Smooth muscle cell (in vitro differentiated cells): Measurements from ENCODE around the gene DOCK1. TPM values are rescaled to one million over a fixed set of nuclear protein-coding genes. Genes with fewer than 3 reads are reported as not detected.

Source experiments
- DNase-seq: peaks from one replicate; lab custom pipeline; 2025; ENCODE audit not compliant: unreplicated experiment; lab: John Stamatoyannopoulos, UW
- H2AFZ ChIP-seq: fragments of 200-600 bp; sonication (generic); 2 replicates; pipeline ENCODE4 v1.6.0; 2016; ENCODE audit warnings: antibody characterized with exemption, low read depth, mild to moderate bottlenecking
- H3F3A ChIP-seq: fragments of 200-600 bp; sonication (generic); 2 replicates; pipeline ENCODE4 v1.6.0; 2017; ENCODE audit warnings: antibody characterized with exemption, low read depth
- H3K27ac ChIP-seq: fragments of 200-600 bp; sonication (generic); 2 replicates; pipeline ENCODE4 v1.5.1; 2016; ENCODE audit warnings: low read depth, mild to moderate bottlenecking
- H3K27me3 ChIP-seq: fragments of 200-600 bp; sonication (generic); 2 replicates; pipeline ENCODE4 v1.6.1; 2016; ENCODE audit warnings: low read depth, mild to moderate bottlenecking
- H3K36me3 ChIP-seq: fragments of 200-600 bp; sonication (generic); 2 replicates; pipeline ENCODE4 v1.5.1; 2016; ENCODE audit warnings: low read depth
- H3K4me1 ChIP-seq: fragments of 200-600 bp; sonication (generic); 2 replicates; pipeline ENCODE4 v1.5.1; 2016; ENCODE audit warnings: low read depth
- H3K4me2 ChIP-seq: fragments of 200-600 bp; sonication (generic); 2 replicates; pipeline ENCODE4 v1.6.0; 2016; ENCODE audit warnings: mild to moderate bottlenecking
- H3K4me3 ChIP-seq: fragments of 200-600 bp; sonication (generic); 2 replicates; pipeline ENCODE4 v1.5.1; 2016; ENCODE audit warnings: mild to moderate bottlenecking
- H3K79me2 ChIP-seq: fragments of 200-600 bp; sonication (generic); 2 replicates; pipeline ENCODE4 v1.6.0; 2016; ENCODE audit warnings: low read depth, mild to moderate bottlenecking
- H3K9ac ChIP-seq: fragments of 200-600 bp; sonication (generic); 2 replicates; pipeline ENCODE4 v1.6.0; 2016; ENCODE audit warnings: low read depth
- H3K9me3 ChIP-seq: fragments of 200-600 bp; sonication (generic); replicated peaks from 2 replicates; pipeline ENCODE4 v1.5.1; 2016; ENCODE audit warnings: low read depth
- H4K20me1 ChIP-seq: fragments of 200-600 bp; sonication (generic); 2 replicates; pipeline ENCODE4 v1.6.0; 2016; ENCODE audit warnings: low read depth
- CTCF ChIP-seq: fragments of 200-600 bp; sonication (generic); IDR thresholded peaks from 2 replicates; pipeline ENCODE4 v1.5.1; 2017; ENCODE audit warnings: borderline replicate concordance, mild to moderate bottlenecking, antibody characterized with exemption; ENCODE audit not compliant: insufficient read depth, poor library complexity, severe bottlenecking
- WGBS: methylation state at CpG from one replicate; pipeline ENCODE4 v1.1.7; 2016; ENCODE audit warnings: low lambda C conversion rate; 5-methylcytosine and 5-hydroxymethylcytosine counted together
- polyA plus RNA-seq: library from polyadenylated mRNA; unstranded; fragments of >200 nt; fragmentation: Nextera tagmentation; extraction: Ambion mirVana; gene quantifications from 2 replicates; pipeline ENCODE4 v1.2.1, GENCODE V29; 2016
- total RNA-seq: library from RNA; depleted of rRNA; stranded (reverse); fragments of >200 nt; gene quantifications from 2 replicates; pipeline ENCODE4 v1.2.3, GENCODE V29; 2014

Gene DOCK1
- total and polyA plus RNA-seq, 2 experiments from 2014 or later, result 18.4 to 37.1 TPM

DNA sequence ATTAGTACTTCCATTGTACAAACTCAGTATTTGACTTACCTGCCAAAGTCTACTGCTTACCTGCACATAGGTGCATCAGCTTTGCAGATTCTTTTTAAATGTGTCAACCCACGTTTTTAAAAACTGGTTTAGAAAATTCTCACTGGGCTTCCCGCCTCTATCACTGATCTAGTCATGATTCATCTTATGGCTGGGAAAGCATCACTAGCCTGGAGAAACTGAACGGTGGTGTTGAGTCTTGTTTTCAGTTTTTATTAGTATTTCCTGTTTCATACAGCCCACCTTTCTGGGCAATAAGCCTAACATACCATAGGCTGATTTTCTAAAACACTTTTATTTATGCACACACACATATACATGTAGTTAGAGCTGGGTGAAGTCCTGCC, 19.7 kb downstream of the DOCK1 start:
- H3K9me3 ChIP-seq, result no peaks in the 10 kb centered on the region
- H3K79me2 ChIP-seq, result peaks cover 28% of the 10 kb centered on the region
- H3K4me1 ChIP-seq, result no peaks in the 10 kb centered on the region
- H3K9ac ChIP-seq, result no peak overlapping the region
- no peak for DNase-seq
- no peaks in the 10 kb centered on the region for H3K27me3 ChIP-seq
- peak overlapping the region; percentile 38 for H3K27ac ChIP-seq
- no peak overlapping the region for H3K4me3 ChIP-seq
- 20% methylated on average over 3 of the region's 3 CpGs for WGBS
- no peak overlapping the region for H2AFZ ChIP-seq
- TF ChIP-seq CTCF, result no peak
- H3K4me2 ChIP-seq, result no peak overlapping the region
- H3K36me3 ChIP-seq, result no peaks in the 10 kb centered on the region
- H4K20me1 ChIP-seq, result peaks cover 99% of the 10 kb centered on the region
- peaks cover 13% of the 10 kb centered on the region for H3F3A ChIP-seq

DNA sequence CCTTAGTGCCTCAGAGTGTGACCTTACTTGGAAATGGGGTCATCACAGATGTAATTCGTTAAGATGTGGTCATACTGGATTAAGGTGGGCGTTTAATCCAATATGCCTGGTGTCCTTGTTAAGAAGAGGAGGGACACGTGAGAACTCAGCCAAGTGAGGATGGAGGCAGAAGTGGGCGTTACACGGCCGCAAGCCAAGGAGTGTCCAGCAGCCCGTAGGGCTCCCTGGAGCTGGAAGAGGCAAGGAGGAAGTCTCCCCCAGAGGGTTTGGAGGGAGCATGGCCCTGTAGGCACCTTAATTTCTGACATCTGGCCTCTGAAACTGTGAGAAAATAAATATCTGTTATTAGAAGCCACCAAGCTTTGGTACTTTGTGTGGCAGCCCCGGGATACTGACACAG, 21.3 kb downstream of the DOCK1 start:
- Histone ChIP-seq H3K4me2 (no peak overlapping the region), H3K9ac (no peak overlapping the region), H3K4me3 (no peak overlapping the region), H3F3A (peaks cover 19% of the 10 kb centered on the region), H3K27me3 (no peaks in the 10 kb centered on the region), H3K4me1 (no peaks in the 10 kb centered on the region), H3K9me3 (no peaks in the 10 kb centered on the region), H3K27ac (no peak overlapping the region), H2AFZ (no peak overlapping the region), H3K79me2 (peaks cover 22% of the 10 kb centered on the region), H4K20me1 (peaks cover 100% of the 10 kb centered on the region), H3K36me3 (no peaks in the 10 kb centered on the region)
- DNase-seq, result no peak
- WGBS, result 80% methylated on average over 8 of the region's 8 CpGs
- no peak for TF ChIP-seq CTCF

DNA sequence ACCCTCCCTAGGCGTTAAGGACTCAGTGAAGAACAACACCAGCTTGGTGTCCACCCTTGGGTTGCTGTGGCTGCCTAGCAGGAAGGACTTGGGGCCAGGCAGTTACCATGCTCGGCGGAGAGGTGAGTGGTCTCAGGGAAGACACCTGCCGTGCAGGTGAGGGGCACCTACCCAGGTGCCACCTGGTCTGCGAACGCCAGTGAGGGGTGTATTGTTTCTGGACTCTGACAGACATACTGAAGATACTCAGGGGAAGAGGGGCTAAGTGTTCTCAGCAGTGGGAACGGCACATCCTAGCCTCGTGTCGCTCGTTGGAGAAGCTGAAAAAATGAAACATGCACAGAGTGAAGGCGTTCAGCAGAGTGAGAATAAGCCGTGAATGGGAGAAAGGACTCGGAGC, 22.6 kb downstream of the DOCK1 start:
- peaks cover 100% of the 10 kb centered on the region for H4K20me1 ChIP-seq
- WGBS, result 87% methylated on average over 13 of the region's 13 CpGs
- no peaks in the 10 kb centered on the region for H3K27me3 ChIP-seq
- H3F3A ChIP-seq, result peaks cover 13% of the 10 kb centered on the region
- DNase-seq, result no peak
- H2AFZ ChIP-seq, result no peak overlapping the region
- H3K4me3 ChIP-seq, result no peak overlapping the region
- no peak overlapping the region for H3K27ac ChIP-seq
- TF ChIP-seq CTCF, result no peak
- H3K4me2 ChIP-seq, result no peak overlapping the region
- peaks cover 23% of the 10 kb centered on the region for H3K79me2 ChIP-seq
- H3K9me3 ChIP-seq, result no peaks in the 10 kb centered on the region
- H3K36me3 ChIP-seq, result no peaks in the 10 kb centered on the region
- no peaks in the 10 kb centered on the region for H3K4me1 ChIP-seq
- H3K9ac ChIP-seq, result no peak overlapping the region

- Histone ChIP-seq H3F3A (peaks cover 13% of the 10 kb centered on the region), H4K20me1 (peaks cover 100% of the 10 kb centered on the region), H3K4me3 (no peak overlapping the region), H3K9ac (no peak overlapping the region), H3K27ac (peak overlapping the region; percentile 28), H3K4me2 (no peak overlapping the region), H3K4me1 (no peaks in the 10 kb centered on the region), H2AFZ (no peak overlapping the region), H3K27me3 (no peaks in the 10 kb centered on the region), H3K79me2 (peaks cover 22% of the 10 kb centered on the region), H3K9me3 (no peaks in the 10 kb centered on the region), H3K36me3 (no peaks in the 10 kb centered on the region)
- TF ChIP-seq CTCF, result no peak
- DNase-seq, result no peak
- WGBS, result 26% methylated on average over 7 of the region's 7 CpGs
Measured at GRCh38 chr10:126928274-126928673, 23.0 kb downstream of the DOCK1 start.
